SK-N-SH (cell line): Measurements from ENCODE around the gene RNF167. TPM values are rescaled to one million over a fixed set of nuclear protein-coding genes. Genes with fewer than 3 reads are reported as not detected.

Experiments used
- CTCF ChIA-PET: fragments of 300-600, 350-600 bp; formaldehyde crosslinking; extraction: SDS; loops from one replicate; lab custom pipeline; 2021; lab: Yijun Ruan, JAX
- POLR2A ChIA-PET: fragments of 350-600 bp; sonication (Branson Sonifier 250); formaldehyde crosslinking; extraction: SDS; loops from one replicate; lab custom pipeline; 2020; ENCODE audit warnings: antibody characterized with exemption, inconsistent platforms; lab: Yijun Ruan, JAX
- DNase-seq: peaks from one replicate; pipeline ENCODE4 v3.0.0; 2012
- H2AFZ ChIP-seq: fragments of 200-600 bp; sonication (generic); 2 replicates; pipeline ENCODE4 v1.8.1; 2016; ENCODE audit warnings: antibody characterized with exemption, mild to moderate bottlenecking, low read depth
- H3F3A ChIP-seq: fragments of 200-600 bp; sonication (generic); replicated peaks from 2 replicates; pipeline ENCODE3; 2016; ENCODE audit warnings: antibody characterized with exemption, mild to moderate bottlenecking; ENCODE audit not compliant: insufficient read depth
- H3K27ac ChIP-seq, 2 experiments: fragments of 200-500 bp in 1 of 2; fragments of 200-600 bp in 1 of 2; sonication (Bioruptor generic) in 1 of 2; sonication (generic), shearing (Covaris generic) in 1 of 2; 2 replicates each; pipeline versions ENCODE4 v1.5.1 to v1.6.1; 2014 to 2016; ENCODE audit warnings: low read depth in 2 of 2, inconsistent platforms in 1 of 2, low read length in 1 of 2, mild to moderate bottlenecking in 1 of 2, mixed read lengths in 1 of 2
- H3K27me3 ChIP-seq: fragments of 200-600 bp; sonication (generic), shearing (Covaris generic); 2 replicates; pipeline ENCODE4 v1.6.1; 2016; ENCODE audit warnings: mixed run types; ENCODE audit not compliant: insufficient read depth
- H3K36me3 ChIP-seq, 2 experiments: fragments of 200-500 bp in 1 of 2; fragments of 200-600 bp in 1 of 2; sonication (Bioruptor generic) in 1 of 2; sonication (generic) in 1 of 2; replicated peaks in 1 of 2; 2 replicates each; pipeline versions ENCODE3 to v1.5.1; 2014 to 2016; ENCODE audit warnings: low read length in 1 of 2, mild to moderate bottlenecking in 1 of 2; ENCODE audit not compliant: insufficient read depth in 2 of 2, control insufficient read depth in 1 of 2
- H3K4me1 ChIP-seq, 2 experiments: fragments of 200-500 bp in 1 of 2; fragments of 200-600 bp in 1 of 2; sonication (Bioruptor generic) in 1 of 2; sonication (generic), shearing (Covaris generic) in 1 of 2; 2 replicates each; pipeline versions ENCODE4 v1.5.1 to v1.6.1; 2014 to 2016; ENCODE audit warnings: low read depth in 1 of 2, low read length in 1 of 2, mixed run types in 1 of 2; ENCODE audit not compliant: insufficient read depth in 2 of 2, control insufficient read depth in 1 of 2
- H3K4me2 ChIP-seq: fragments of 200-600 bp; sonication (generic), shearing (Covaris generic); 2 replicates; pipeline ENCODE4 v1.6.1; 2017; ENCODE audit warnings: mixed run types
- H3K4me3 ChIP-seq, 2 experiments: fragments of 200-500 bp in 1 of 2; fragments of 200-600 bp in 1 of 2; sonication (Bioruptor generic) in 1 of 2; sonication (generic), shearing (Covaris generic) in 1 of 2; 2 replicates each; pipeline versions ENCODE4 v1.5.1 to v1.8.1; 2014 to 2016; ENCODE audit warnings: low read depth in 2 of 2, inconsistent platforms in 1 of 2, low read length in 1 of 2, mild to moderate bottlenecking in 1 of 2, mixed read lengths in 1 of 2, moderate library complexity in 1 of 2
- H3K79me2 ChIP-seq: fragments of 200-600 bp; sonication (generic); 2 replicates; pipeline ENCODE4 v1.8.1; 2017; ENCODE audit warnings: mild to moderate bottlenecking; ENCODE audit not compliant: insufficient read depth
- H3K9ac ChIP-seq: fragments of 200-600 bp; sonication (generic); 2 replicates; pipeline ENCODE4 v1.6.1; 2017; ENCODE audit warnings: mixed run types
- H3K9me2 ChIP-seq: fragments of 200-600 bp; sonication (generic); 2 replicates; pipeline ENCODE4 v1.6.1; 2017; ENCODE audit warnings: mixed run types
- H3K9me3 ChIP-seq: fragments of 200-600 bp; sonication (generic); 2 replicates; pipeline ENCODE4 v1.6.1; 2017; ENCODE audit warnings: mixed run types, mild to moderate bottlenecking, moderate library complexity
- H4K20me1 ChIP-seq: fragments of 200-600 bp; sonication (generic); 2 replicates; pipeline ENCODE4 v1.6.1; 2017; ENCODE audit warnings: mild to moderate bottlenecking, mixed run types; ENCODE audit not compliant: insufficient read depth
- CHD2 ChIP-seq: fragments of 150-350 bp; IDR thresholded peaks from 2 replicates; pipeline ENCODE4 v1.6.1; 2018; ENCODE audit warnings: low read length; ENCODE audit not compliant: partially characterized antibody
- FOSL2 ChIP-seq: IDR thresholded peaks from 2 replicates; pipeline ENCODE4 v1.4.0; 2012; ENCODE audit warnings: low read depth, mild to moderate bottlenecking, moderate library complexity, borderline replicate concordance
- FOXJ3 ChIP-seq: sonication (generic); formaldehyde crosslinking; IDR thresholded peaks from 2 replicates; pipeline ENCODE4 v1.5.1; 2020; ENCODE audit warnings: mild to moderate bottlenecking, missing genetic modification reagents
- GABPA ChIP-seq: IDR thresholded peaks from 2 replicates; pipeline ENCODE4 v1.4.0; 2012; ENCODE audit warnings: low read depth, mild to moderate bottlenecking
- GATA2 ChIP-seq: sonication (generic); formaldehyde crosslinking; IDR thresholded peaks from 2 replicates; pipeline ENCODE4 v1.5.0; 2020; ENCODE audit warnings: mild to moderate bottlenecking, missing genetic modification reagents
- MXI1 ChIP-seq: IDR thresholded peaks from 2 replicates; pipeline ENCODE4 v1.6.1; 2012; ENCODE audit warnings: mild to moderate bottlenecking, low read depth, low read length, improper control_type of control experiment
- NRF1 ChIP-seq: IDR thresholded peaks from 2 replicates; pipeline ENCODE4 v1.6.1; 2012; ENCODE audit warnings: low read depth, mild to moderate bottlenecking, low read length
- RCOR1 ChIP-seq: fragments of 150-350 bp; IDR thresholded peaks from 2 replicates; pipeline ENCODE4 v1.6.1; 2017; ENCODE audit warnings: antibody characterized with exemption, low read length
- RXRA ChIP-seq: IDR thresholded peaks from 2 replicates; pipeline ENCODE4 v1.4.0; 2012; ENCODE audit warnings: low read depth, mild to moderate bottlenecking, borderline replicate concordance
- TCF12 ChIP-seq: IDR thresholded peaks from 2 replicates; pipeline ENCODE4 v1.4.0; 2012
- YY1 ChIP-seq: IDR thresholded peaks from 2 replicates; pipeline ENCODE4 v1.4.0; 2012; ENCODE audit warnings: low read depth, mild to moderate bottlenecking
- WGBS: methylation state at CpG from one replicate; pipeline ENCODE4 v1.1.6; 2017; ENCODE audit warnings: low lambda C conversion rate; 5-methylcytosine and 5-hydroxymethylcytosine counted together
- polyA plus RNA-seq, 3 experiments: library from polyadenylated mRNA; depleted of rRNA; stranded (reverse); fragments of >200 nt; gene quantifications; 2 replicates each; pipeline ENCODE4 v1.2.3, GENCODE V29; 2012
- TF ChIP-seq, protein P1 (sequence below): IDR thresholded peaks from 2 replicates; pipeline ENCODE4 v1.4.0; 2012; ENCODE audit warnings: low read depth
- TF ChIP-seq, protein P2 (sequence below): fragments of 150-350 bp; IDR thresholded peaks from 2 replicates; pipeline ENCODE4 v1.6.1; 2016; ENCODE audit warnings: mild to moderate bottlenecking, low read depth, low read length
- TF ChIP-seq, protein P3 (sequence below): IDR thresholded peaks from 2 replicates; pipeline ENCODE4; 2012

The RNF167 gene
- polyA plus RNA-seq, 1 of the 3 experiments (the other 2 are of a cell fraction) = 115 TPM

DNA sequence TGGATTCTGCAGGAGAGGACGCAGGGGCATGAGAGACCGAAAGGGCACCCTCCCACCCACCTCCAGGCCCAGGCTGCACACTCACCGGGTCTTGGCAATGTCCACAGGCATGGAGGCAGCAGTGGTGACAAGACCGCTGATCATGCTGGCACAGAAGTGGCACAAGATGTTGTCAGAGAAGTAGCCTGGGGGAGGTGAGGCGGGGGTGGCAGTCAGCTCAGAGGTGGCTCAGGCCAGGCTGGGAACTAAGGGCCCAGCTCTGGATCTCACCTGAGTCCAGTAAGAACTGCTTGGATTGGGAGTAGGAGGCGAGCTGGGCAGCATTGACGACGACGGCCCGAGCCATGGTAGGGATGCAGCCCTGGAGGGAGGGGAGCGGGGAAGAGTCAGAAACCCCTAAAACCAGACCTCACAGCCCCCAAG, 2.0 kb upstream of the RNF167 start:
- DNase-seq = no peak
- CTCF ChIA-PET = interaction anchor here (1.2 kb wide), 1 partner anchor 20 kb away, joined by 3 read pairs; no protein-coding TSS in a partner anchor
- H3K27ac ChIP-seq = no peak overlapping the region; a peak in 1 of 4 replicates
- H3K9me3 ChIP-seq = no peaks in the 10 kb centered on the region
- H3K36me3 ChIP-seq = peaks cover 19 to 22% of the 10 kb centered on the region in 2 experiments
- peaks cover 44% of the 10 kb centered on the region for H3K79me2 ChIP-seq
- H3K9ac ChIP-seq = no peak overlapping the region
- H3K4me2 ChIP-seq = no peak overlapping the region; the same call in 1 of the 2 replicates
- peaks cover 26% of the 10 kb centered on the region for H3F3A ChIP-seq
- H3K27me3 ChIP-seq = no peaks in the 10 kb centered on the region
- no peaks in the 10 kb centered on the region for H3K9me2 ChIP-seq
- H4K20me1 ChIP-seq = peaks cover 3% of the 10 kb centered on the region; the same call in 1 of the 2 replicates
- POLR2A ChIA-PET = no interaction called here
- TF ChIP-seq RCOR1 (no peak), RXRA (no peak), YY1 (no peak), TCF12 (no peak)
- TF ChIP-seq, protein P1, sequence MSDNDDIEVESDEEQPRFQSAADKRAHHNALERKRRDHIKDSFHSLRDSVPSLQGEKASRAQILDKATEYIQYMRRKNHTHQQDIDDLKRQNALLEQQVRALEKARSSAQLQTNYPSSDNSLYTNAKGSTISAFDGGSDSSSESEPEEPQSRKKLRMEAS = no peak
- TF ChIP-seq, protein P2, sequence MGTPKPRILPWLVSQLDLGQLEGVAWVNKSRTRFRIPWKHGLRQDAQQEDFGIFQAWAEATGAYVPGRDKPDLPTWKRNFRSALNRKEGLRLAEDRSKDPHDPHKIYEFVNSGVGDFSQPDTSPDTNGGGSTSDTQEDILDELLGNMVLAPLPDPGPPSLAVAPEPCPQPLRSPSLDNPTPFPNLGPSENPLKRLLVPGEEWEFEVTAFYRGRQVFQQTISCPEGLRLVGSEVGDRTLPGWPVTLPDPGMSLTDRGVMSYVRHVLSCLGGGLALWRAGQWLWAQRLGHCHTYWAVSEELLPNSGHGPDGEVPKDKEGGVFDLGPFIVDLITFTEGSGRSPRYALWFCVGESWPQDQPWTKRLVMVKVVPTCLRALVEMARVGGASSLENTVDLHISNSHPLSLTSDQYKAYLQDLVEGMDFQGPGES = no peak
- TF ChIP-seq, protein P3, sequence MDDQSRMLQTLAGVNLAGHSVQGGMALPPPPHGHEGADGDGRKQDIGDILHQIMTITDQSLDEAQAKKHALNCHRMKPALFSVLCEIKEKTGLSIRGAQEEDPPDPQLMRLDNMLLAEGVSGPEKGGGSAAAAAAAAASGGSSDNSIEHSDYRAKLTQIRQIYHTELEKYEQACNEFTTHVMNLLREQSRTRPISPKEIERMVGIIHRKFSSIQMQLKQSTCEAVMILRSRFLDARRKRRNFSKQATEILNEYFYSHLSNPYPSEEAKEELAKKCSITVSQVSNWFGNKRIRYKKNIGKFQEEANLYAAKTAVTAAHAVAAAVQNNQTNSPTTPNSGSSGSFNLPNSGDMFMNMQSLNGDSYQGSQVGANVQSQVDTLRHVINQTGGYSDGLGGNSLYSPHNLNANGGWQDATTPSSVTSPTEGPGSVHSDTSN = no peak
- no peak overlapping the region; a peak in 1 of 4 replicates for H3K4me3 ChIP-seq
- no peak overlapping the region for H2AFZ ChIP-seq
- peaks cover 13 to 29% of the 10 kb centered on the region in 2 experiments; a peak in 2 of 4 replicates for H3K4me1 ChIP-seq
- 94% methylated on average over 9 of the region's 11 CpGs for WGBS

DNA sequence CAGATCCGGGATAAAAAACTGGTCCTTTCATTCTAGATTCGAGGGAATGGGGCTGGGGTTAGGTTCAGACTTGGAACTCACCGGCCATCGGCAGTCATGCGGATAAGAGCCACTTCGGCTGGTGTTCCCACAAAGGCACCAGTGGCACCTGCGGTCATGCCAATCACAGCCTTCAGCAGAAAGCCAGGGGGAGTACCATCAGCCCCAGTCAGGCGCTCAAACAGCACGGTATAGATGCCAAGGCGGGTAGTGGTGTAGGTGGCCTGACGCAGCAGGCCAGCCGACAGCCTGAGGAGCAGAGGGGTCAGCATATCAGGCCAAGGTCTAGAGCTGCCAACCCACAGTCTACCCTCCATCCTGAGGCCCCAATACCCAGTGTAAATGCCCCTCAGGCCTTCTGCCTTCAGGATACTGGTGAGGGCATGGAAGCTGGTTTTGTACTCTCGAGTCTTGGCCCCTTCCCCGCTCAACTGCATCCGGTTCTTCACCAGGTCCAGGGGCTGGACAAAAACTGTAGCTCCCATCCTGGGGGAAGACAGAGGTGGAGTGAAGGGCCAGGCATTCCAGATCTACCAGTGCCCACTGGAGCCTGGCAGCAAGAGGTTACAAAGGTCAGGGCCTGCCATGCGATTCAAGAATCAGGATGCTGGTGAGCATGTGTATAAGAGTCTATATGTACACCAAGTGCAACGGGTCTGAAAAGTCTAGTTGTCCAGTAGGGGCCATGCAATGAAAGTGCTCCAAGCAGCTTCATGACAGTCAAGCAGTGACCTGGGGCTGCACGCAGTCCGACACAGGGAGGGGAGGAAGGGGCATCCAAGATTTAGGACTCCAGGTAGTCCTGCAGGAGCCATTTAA, 1.2 kb upstream of the RNF167 start:
- no peaks in the 10 kb centered on the region for H3K9me2 ChIP-seq
- peak overlapping the region; percentile 94 to 98 for H3K27ac ChIP-seq
- CTCF ChIA-PET = interaction anchor here (0.9 to 3.9 kb wide), 7 partner anchors 21 to 123 kb away, joined by 3 to 29 read pairs (median 4); partner anchors contain the start of gene CHRNE
- H3K79me2 ChIP-seq = peaks cover 52% of the 10 kb centered on the region
- peaks cover 22 to 25% of the 10 kb centered on the region in 2 experiments for H3K36me3 ChIP-seq
- no peak for DNase-seq
- TF ChIP-seq GATA2 (CRISPR knock-in tag) (no peak), CHD2 (no peak), NRF1 (no peak), FOSL2 (no peak), GABPA (no peak), MXI1 (no peak), FOXJ3 (no peak), YY1 (no peak)
- peaks cover 32% of the 10 kb centered on the region for H3F3A ChIP-seq
- H3K4me3 ChIP-seq = peak overlapping the region; percentile 80 to 86
- H2AFZ ChIP-seq = 0 out of 2 replicates have a peak overlapping the region, but pooled peaks have one; percentile 69
- peak overlapping the region; percentile 83 for H3K9ac ChIP-seq
- H3K27me3 ChIP-seq = no peaks in the 10 kb centered on the region
- POLR2A ChIA-PET = interaction anchor here (0.9 to 2.0 kb wide), 4 partner anchors 15 to 30 kb away, joined by 3 to 35 read pairs (median 11); partner anchors contain the start of gene SPAG7
- H3K9me3 ChIP-seq = no peaks in the 10 kb centered on the region
- peaks cover 9% of the 10 kb centered on the region for H4K20me1 ChIP-seq
- peak overlapping the region; percentile 98 for H3K4me2 ChIP-seq
- 67% methylated on average over 16 of the region's 19 CpGs for WGBS
- peaks cover 13 to 28% of the 10 kb centered on the region in 2 experiments; a peak in 2 of 4 replicates for H3K4me1 ChIP-seq
